ENCODE results near the gene GSTM2.
"Not testable (repeated sequence)": the region's sequence is repeated elsewhere in the genome, so short reads cannot be mapped to it uniquely, and the experiment has no call there.

GSTM2 gene

GRCh38 chr1:109650609-109651008, 17.2 kb upstream of the GSTM2 start:
- DNase-seq = no peak

- no peak for DNase-seq
Observed at GRCh38 chr1:109652402-109652801, 15.5 kb upstream of the GSTM2 start.

- no peak for DNase-seq
Observed at GRCh38 chr1:109653306-109653705, 14.6 kb upstream of the GSTM2 start.

- DNase-seq = no peak
Observed at GRCh38 chr1:109654519-109654918, 13.3 kb upstream of the GSTM2 start.

GRCh38 chr1:109655615-109656519, 12.0 kb upstream of the GSTM2 start, which contains the start of gene GSTM4:
Gene GSTM4, plus strand, starts transcription at chr1:109656099. Its CDS starts 291 bp downstream, at chr1:109656390.
- peak; percentile 29 to 54 (median 48) for DNase-seq

- DNase-seq = no peak
Observed at GRCh38 chr1:109657395-109657794, 10.5 kb upstream of the GSTM2 start.

GRCh38 chr1:109657970-109658369, 9.9 kb upstream of the GSTM2 start:
- no peak for DNase-seq

- no peak for DNase-seq
Observed at GRCh38 chr1:109658533-109659042, 9.3 kb upstream of the GSTM2 start.

- no peak for DNase-seq
Observed at GRCh38 chr1:109659145-109659544, 8.7 kb upstream of the GSTM2 start.

GRCh38 chr1:109659997-109660690, 7.7 kb upstream of the GSTM2 start:
- no peak for DNase-seq

GRCh38 chr1:109660691-109661026, 7.2 kb upstream of the GSTM2 start:
- not testable (repeated sequence) for DNase-seq

GRCh38 chr1:109661391-109661790, 6.5 kb upstream of the GSTM2 start:
- DNase-seq = no peak

- no peak for DNase-seq
Observed at GRCh38 chr1:109664671-109665070, 3.2 kb upstream of the GSTM2 start.

GRCh38 chr1:109668123-109668775, 392 bp downstream of the GSTM2 start:
- DNase-seq = no peak

- DNase-seq = no peak
Observed at GRCh38 chr1:109669246-109669948, 1.5 kb downstream of the GSTM2 start.

GRCh38 chr1:109669949-109670302, 2.1 kb downstream of the GSTM2 start:
- not testable (repeated sequence) for DNase-seq

- no peak for DNase-seq
Observed at GRCh38 chr1:109671067-109671466, 3.2 kb downstream of the GSTM2 start.

- DNase-seq = not testable (repeated sequence)
Observed at GRCh38 chr1:109673861-109674260, 6.0 kb downstream of the GSTM2 start.

- not testable (repeated sequence) for DNase-seq
Observed at GRCh38 chr1:109676683-109677381, 9.0 kb downstream of the GSTM2 start.

- DNase-seq = no peak
Observed at GRCh38 chr1:109677459-109677858, 9.6 kb downstream of the GSTM2 start.

- not testable (repeated sequence) for DNase-seq
Observed at GRCh38 chr1:109678637-109679036, 10.8 kb downstream of the GSTM2 start.

GRCh38 chr1:109684777-109685176, 16.9 kb downstream of the GSTM2 start:
- DNase-seq = not testable (repeated sequence)
